HAP-1 (cell line): ENCODE measurements around the gene TNIP1.

ENCODE experiments used
- DNase-seq, 2 experiments: peaks; one replicate each; pipeline ENCODE4 v3.0.0-alpha.2; 2016 to 2020; ENCODE audit warnings: low spot score in 2 of 2
- H3K27me3 ChIP-seq: fragments of 250-450 bp; sonication (Bioruptor Pico); 2 replicates; pipeline ENCODE4 v1.5.1; 2020; ENCODE audit warnings: low read depth, mild to moderate bottlenecking, moderate library complexity
- H3K36me3 ChIP-seq: fragments of 250-450 bp; sonication (Bioruptor Pico); replicated peaks from 2 replicates; pipeline ENCODE4 v1.5.1; 2020; ENCODE audit warnings: mild to moderate bottlenecking
- H3K4me1 ChIP-seq: fragments of 250-450 bp; sonication (Bioruptor Pico); 2 replicates; pipeline ENCODE4 v1.5.1; 2020; ENCODE audit warnings: mild to moderate bottlenecking
- H3K4me3 ChIP-seq: fragments of 250-450 bp; sonication (Bioruptor Pico); 2 replicates; pipeline ENCODE4 v1.5.1; 2020; ENCODE audit warnings: mild to moderate bottlenecking, moderate library complexity
- H3K9me3 ChIP-seq: fragments of 250-450 bp; sonication (Bioruptor Pico); 2 replicates; pipeline ENCODE4 v1.5.1; 2020; ENCODE audit warnings: mild to moderate bottlenecking, moderate library complexity
- in situ Hi-C: fragments of 300-500 bp; cut with MboI; formaldehyde crosslinking; loops from 3 replicates; pipeline ENCODE4 v1.14.3; 2020; ENCODE audit warnings: low sequenced_read_pairs, inconsistent platforms, mixed read lengths

Gene TNIP1

GRCh38 chr5:151033217-151033934 lies 47.5 kb downstream of the TNIP1 start:
- DNase-seq: no peak
- H3K4me1 ChIP-seq: peaks cover 7% of the 10 kb centered on the region
- no peak overlapping the region for H3K4me3 ChIP-seq
- no peaks in the 10 kb centered on the region for H3K9me3 ChIP-seq
- no peaks in the 10 kb centered on the region for H3K27me3 ChIP-seq
- in situ Hi-C loops: no loop called here
- H3K36me3 ChIP-seq: peaks cover 7% of the 10 kb centered on the region

GRCh38 chr5:151031554-151031953 lies 49.3 kb downstream of the TNIP1 start:
- Histone ChIP-seq H3K27me3 (no peaks in the 10 kb centered on the region), H3K9me3 (no peaks in the 10 kb centered on the region), H3K36me3 (peaks cover 7% of the 10 kb centered on the region), H3K4me3 (no peak overlapping the region), H3K4me1 (peaks cover 4% of the 10 kb centered on the region)
- no peak for DNase-seq
- in situ Hi-C loops: no loop called here

GRCh38 chr5:151030379-151030778 lies 50.5 kb downstream of the TNIP1 start:
- Histone ChIP-seq H3K4me1 (no peaks in the 10 kb centered on the region), H3K9me3 (no peaks in the 10 kb centered on the region), H3K4me3 (no peak overlapping the region), H3K27me3 (no peaks in the 10 kb centered on the region), H3K36me3 (peaks cover 7% of the 10 kb centered on the region)
- in situ Hi-C loops: no loop called here
- no peak for DNase-seq

GRCh38 chr5:151030056-151030336 lies 50.8 kb downstream of the TNIP1 start:
- no peaks in the 10 kb centered on the region for H3K4me1 ChIP-seq
- H3K9me3 ChIP-seq: no peaks in the 10 kb centered on the region
- H3K4me3 ChIP-seq: no peak overlapping the region
- in situ Hi-C loops: no loop called here
- no peak for DNase-seq
- H3K36me3 ChIP-seq: peaks cover 7% of the 10 kb centered on the region
- no peaks in the 10 kb centered on the region for H3K27me3 ChIP-seq

- no peaks in the 10 kb centered on the region for H3K9me3 ChIP-seq
- H3K4me1 ChIP-seq: no peaks in the 10 kb centered on the region
- H3K4me3 ChIP-seq: no peak overlapping the region
- DNase-seq: no peak
- peaks cover 7% of the 10 kb centered on the region for H3K36me3 ChIP-seq
- in situ Hi-C loops: no loop called here
- no peaks in the 10 kb centered on the region for H3K27me3 ChIP-seq
Measured at GRCh38 chr5:151029179-151030055, 51.4 kb downstream of the TNIP1 start.

- in situ Hi-C loops: no loop called here
- no peaks in the 10 kb centered on the region for H3K27me3 ChIP-seq
- no peaks in the 10 kb centered on the region for H3K9me3 ChIP-seq
- no peak for DNase-seq
- H3K4me3 ChIP-seq: no peak overlapping the region
- no peaks in the 10 kb centered on the region for H3K4me1 ChIP-seq
- H3K36me3 ChIP-seq: peaks cover 7% of the 10 kb centered on the region
Measured at GRCh38 chr5:151028717-151029116, 52.1 kb downstream of the TNIP1 start.

GRCh38 chr5:151027961-151028479 lies 52.8 kb downstream of the TNIP1 start:
- Histone ChIP-seq H3K4me1 (no peaks in the 10 kb centered on the region), H3K4me3 (no peak overlapping the region), H3K27me3 (no peaks in the 10 kb centered on the region), H3K36me3 (peaks cover 7% of the 10 kb centered on the region), H3K9me3 (no peaks in the 10 kb centered on the region)
- DNase-seq: no peak
- in situ Hi-C loops: no loop called here

GRCh38 chr5:151026679-151027078 lies 54.2 kb downstream of the TNIP1 start:
- DNase-seq: no peak

GRCh38 chr5:151026088-151026487 lies 54.7 kb downstream of the TNIP1 start:
- peaks cover 3% of the 10 kb centered on the region for H3K36me3 ChIP-seq
- in situ Hi-C loops: no loop called here
- H3K4me1 ChIP-seq: 0 out of 2 replicates have a peak, but pooled peaks cover 2% of the 10 kb centered on the region
- DNase-seq: no peak
- H3K27me3 ChIP-seq: no peaks in the 10 kb centered on the region
- no peaks in the 10 kb centered on the region for H3K9me3 ChIP-seq
- H3K4me3 ChIP-seq: no peak overlapping the region

More at GRCh38 chr5:151026679-151027078, 54.2 kb downstream of the TNIP1 start:
- peaks cover 3% of the 10 kb centered on the region for H3K36me3 ChIP-seq
- no peak overlapping the region for H3K4me3 ChIP-seq
- no peaks in the 10 kb centered on the region for H3K27me3 ChIP-seq
- no peaks in the 10 kb centered on the region for H3K9me3 ChIP-seq
- H3K4me1 ChIP-seq: no peaks in the 10 kb centered on the region
- in situ Hi-C loops: no loop called here

GRCh38 chr5:151025250-151025606 lies 55.6 kb downstream of the TNIP1 start:
- no peak for DNase-seq
- Histone ChIP-seq H3K9me3 (no peaks in the 10 kb centered on the region), H3K4me1 (0 out of 2 replicates have a peak, but pooled peaks cover 4% of the 10 kb centered on the region), H3K4me3 (no peak overlapping the region), H3K27me3 (no peaks in the 10 kb centered on the region), H3K36me3 (peaks cover 3% of the 10 kb centered on the region)
- in situ Hi-C loops: no loop called here

GRCh38 chr5:151024440-151025249 lies 56.2 kb downstream of the TNIP1 start:
- no peaks in the 10 kb centered on the region; the same call in none of the 2 replicates for H3K36me3 ChIP-seq
- in situ Hi-C loops: no loop called here
- peaks cover 7% of the 10 kb centered on the region for H3K4me1 ChIP-seq
- DNase-seq: no peak
- no peak overlapping the region for H3K4me3 ChIP-seq
- H3K9me3 ChIP-seq: no peaks in the 10 kb centered on the region
- no peaks in the 10 kb centered on the region for H3K27me3 ChIP-seq

- H3K4me1 ChIP-seq: peaks cover 7% of the 10 kb centered on the region
- H3K4me3 ChIP-seq: no peak overlapping the region
- H3K27me3 ChIP-seq: no peaks in the 10 kb centered on the region
- no peaks in the 10 kb centered on the region; the same call in none of the 2 replicates for H3K36me3 ChIP-seq
- no peaks in the 10 kb centered on the region for H3K9me3 ChIP-seq
- in situ Hi-C loops: no loop called here
- no peak for DNase-seq
Measured at GRCh38 chr5:151023651-151024050, 57.2 kb downstream of the TNIP1 start.

GRCh38 chr5:151023047-151023615 lies 57.7 kb downstream of the TNIP1 start:
- in situ Hi-C loops: no loop called here
- DNase-seq: no peak

More at GRCh38 chr5:151023047-151023615, 57.7 kb downstream of the TNIP1 start:
- no peaks in the 10 kb centered on the region for H3K9me3 ChIP-seq
- no peaks in the 10 kb centered on the region; the same call in 1 of the 2 replicates for H3K36me3 ChIP-seq
- H3K4me3 ChIP-seq: no peak overlapping the region
- H3K4me1 ChIP-seq: peaks cover 7% of the 10 kb centered on the region
- H3K27me3 ChIP-seq: no peaks in the 10 kb centered on the region
